GM21390 (cell line): Measurements from ENCODE around the gene SMYD3.

ENCODE experiments used
- ATAC-seq: cut with Tn5 transposase; IDR thresholded peaks from one replicate; pipeline ENCODE4 v1.9.1; 2021; ENCODE audit not compliant: unreplicated experiment

Gene SMYD3

GRCh38 chr1:246311461-246311860, 195.6 kb downstream of the SMYD3 start:
- no peak for ATAC-seq

GRCh38 chr1:246309247-246309884, 197.7 kb downstream of the SMYD3 start:
- no peak for ATAC-seq

GRCh38 chr1:246308533-246309075, 198.5 kb downstream of the SMYD3 start:
- ATAC-seq: no peak

GRCh38 chr1:246306415-246307037, 200.6 kb downstream of the SMYD3 start:
- ATAC-seq: no peak

- no peak for ATAC-seq
Observed at GRCh38 chr1:246304484-246305259, 202.4 kb downstream of the SMYD3 start.

GRCh38 chr1:246302711-246303317, 204.3 kb downstream of the SMYD3 start:
- no peak for ATAC-seq

GRCh38 chr1:246302251-246302625, 204.8 kb downstream of the SMYD3 start:
- no peak for ATAC-seq

- ATAC-seq: no peak
Observed at GRCh38 chr1:246301553-246302250, 205.4 kb downstream of the SMYD3 start.

- ATAC-seq: no peak
Observed at GRCh38 chr1:246300626-246301549, 206.2 kb downstream of the SMYD3 start.

GRCh38 chr1:246297279-246298265, 209.5 kb downstream of the SMYD3 start:
- ATAC-seq: no peak

- ATAC-seq: no peak
Observed at GRCh38 chr1:246295968-246296367, 211.1 kb downstream of the SMYD3 start.

GRCh38 chr1:246295340-246295739, 211.7 kb downstream of the SMYD3 start:
- ATAC-seq: no peak

GRCh38 chr1:246294263-246294662, 212.8 kb downstream of the SMYD3 start:
- ATAC-seq: no peak

GRCh38 chr1:246293366-246294121, 213.5 kb downstream of the SMYD3 start:
- ATAC-seq: no peak

GRCh38 chr1:246292571-246292970, 214.5 kb downstream of the SMYD3 start:
- ATAC-seq: no peak

- no peak for ATAC-seq
Observed at GRCh38 chr1:246291127-246291526, 216.0 kb downstream of the SMYD3 start.

- no peak for ATAC-seq
Observed at GRCh38 chr1:246283771-246284410, 223.2 kb downstream of the SMYD3 start.
